Lung (tissue), 12 donors: ENCODE results near the gene HSD11B1L. TPM values are rescaled to one million over a fixed set of nuclear protein-coding genes. Genes with fewer than 3 reads are reported as not detected.
A peak's percentile ranks its signal among the peaks of the same experiment; 100 is the strongest.

Experiments used
- ATAC-seq: fragments of 200-7000 bp; cut with Tn5 transposase; one replicate; pipeline ENCODE4 v1.9.1; 2020; ENCODE audit warnings: moderate number of reproducible peaks; ENCODE audit not compliant: insufficient read depth, low FRiP score
- DNase-seq, 3 donors: peaks; one replicate each; pipeline ENCODE4 v3.0.0-alpha.2; 2013 to 2017
- H3K27ac ChIP-seq, 2 donors: one replicate each; pipeline ENCODE4 v1.5.1; 2013; ENCODE audit warnings: mild to moderate bottlenecking in 2 of 2, moderate library complexity in 2 of 2, control low read depth in 1 of 2, inconsistent platforms in 1 of 2, low read depth in 1 of 2, low read length in 1 of 2
- H3K27me3 ChIP-seq, 3 donors: one replicate each; pipeline ENCODE4 v1.5.1; 2013; ENCODE audit warnings: low read length in 2 of 3; ENCODE audit not compliant: control insufficient read depth in 3 of 3, insufficient read depth in 3 of 3
- H3K36me3 ChIP-seq, 4 donors: one replicate each; pipeline ENCODE4 v1.5.1; 2013; ENCODE audit warnings: low read length in 4 of 4, mild to moderate bottlenecking in 1 of 4, moderate library complexity in 1 of 4; ENCODE audit not compliant: control insufficient read depth in 4 of 4, insufficient read depth in 4 of 4
- H3K4me1 ChIP-seq, 5 donors: one replicate each; pipeline ENCODE4 v1.5.1; 2013; ENCODE audit warnings: low read length in 5 of 5, mild to moderate bottlenecking in 2 of 5, moderate library complexity in 1 of 5; ENCODE audit not compliant: control insufficient read depth in 5 of 5, insufficient read depth in 5 of 5
- H3K4me3 ChIP-seq: one replicate; pipeline ENCODE4 v1.5.1; 2013; ENCODE audit warnings: mild to moderate bottlenecking, control low read depth, moderate library complexity
- H3K9ac ChIP-seq, 2 donors: one replicate each; pipeline ENCODE4 v1.5.1; 2013; ENCODE audit warnings: low read length in 2 of 2, control low read depth in 1 of 2; ENCODE audit not compliant: insufficient read depth in 1 of 2
- H3K9me3 ChIP-seq, 4 donors: one replicate each; pipeline ENCODE4 v1.5.1; 2013; ENCODE audit warnings: low read length in 3 of 4, mild to moderate bottlenecking in 1 of 4, moderate library complexity in 1 of 4; ENCODE audit not compliant: control insufficient read depth in 4 of 4, insufficient read depth in 3 of 4
- WGBS, 2 donors: extraction: QIAGEN DNeasy Blood & Tissue Kit; methylation state at CpG; one replicate each; pipeline ENCODE4 v1.1.7; 2013; 5-methylcytosine and 5-hydroxymethylcytosine counted together
- polyA plus RNA-seq, 2 donors: library from polyadenylated mRNA; stranded (reverse); fragments of 200-250 nt; gene quantifications; one replicate each; pipeline ENCODE4 v1.2.1, GENCODE V29; 2013
- total RNA-seq, 2 donors: library from RNA; depleted of rRNA in 1 of 2; stranded (reverse); fragments of >200 nt in 1 of 2; gene quantifications; one replicate each; pipeline ENCODE4 v1.2.1, GENCODE V29; 2014 to 2021
- TF ChIP-seq, protein P1 (sequence below): IDR thresholded peaks from 2 replicates; pipeline ENCODE4 v1.5.1; 2012; ENCODE audit warnings: mild to moderate bottlenecking; ENCODE audit errors: control extremely low read depth, extremely low read depth
- donor health status: control.
- donor health status: control.
- donor health status: Bipolar disorder and iron deficiency.
- donor health status: healthy.
- donor health status: DM: yes; HTN: yes; CAD: no.

The HSD11B1L gene
- total and polyA plus RNA-seq, 4 donors: 7.5 to 12.2 (median 9.2) TPM

DNA sequence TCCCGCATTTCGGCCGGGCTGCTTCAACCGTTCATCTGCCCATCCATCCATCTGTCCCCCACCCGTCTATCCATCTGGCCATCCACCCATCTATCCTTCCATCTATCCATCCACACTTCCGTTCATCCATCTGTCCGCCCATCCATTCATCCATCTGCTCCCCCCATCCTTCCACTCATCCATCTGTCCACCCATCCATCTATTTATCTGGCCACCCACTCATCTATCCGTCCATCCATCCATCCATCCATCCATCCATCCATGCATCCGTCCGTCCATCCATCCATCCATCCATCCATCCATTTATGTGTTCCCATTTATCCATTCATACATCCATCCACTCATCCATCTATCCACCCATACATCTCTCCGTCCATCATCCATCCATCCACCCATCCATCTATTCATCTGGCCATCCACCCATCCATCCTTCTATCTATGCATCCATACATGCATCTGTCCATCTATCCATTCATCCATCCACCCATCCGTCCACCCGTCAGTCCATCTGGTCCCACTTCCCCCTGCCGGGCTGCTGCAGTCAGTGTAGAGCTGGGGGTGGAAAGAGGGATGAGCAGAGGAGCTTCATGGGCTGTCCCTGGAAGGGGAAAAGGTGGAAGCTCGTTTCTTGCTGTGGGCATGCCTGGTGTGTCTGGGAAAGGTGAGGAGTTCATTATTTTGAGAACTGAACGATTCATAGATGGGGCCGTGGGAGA, 722 bp downstream of the HSD11B1L start:
- 65% methylated on average over 17 of the region's 17 CpGs for WGBS, 2 donors
- Histone ChIP-seq H3K36me3 (peaks cover 0 to 7% (median 0%) of the 10 kb centered on the region in 4 donors), H3K4me1 (peaks cover 0 to 11% (median 6%) of the 10 kb centered on the region in 5 donors), H3K4me3 (peak overlapping the region; percentile 46), H3K27me3 (no peaks in the 10 kb centered on the region), H3K27ac (no peak overlapping the region), H3K9ac (peak overlapping the region; percentile 46 to 56), H3K9me3 (no peaks in the 10 kb centered on the region)
- TF ChIP-seq, protein P1, sequence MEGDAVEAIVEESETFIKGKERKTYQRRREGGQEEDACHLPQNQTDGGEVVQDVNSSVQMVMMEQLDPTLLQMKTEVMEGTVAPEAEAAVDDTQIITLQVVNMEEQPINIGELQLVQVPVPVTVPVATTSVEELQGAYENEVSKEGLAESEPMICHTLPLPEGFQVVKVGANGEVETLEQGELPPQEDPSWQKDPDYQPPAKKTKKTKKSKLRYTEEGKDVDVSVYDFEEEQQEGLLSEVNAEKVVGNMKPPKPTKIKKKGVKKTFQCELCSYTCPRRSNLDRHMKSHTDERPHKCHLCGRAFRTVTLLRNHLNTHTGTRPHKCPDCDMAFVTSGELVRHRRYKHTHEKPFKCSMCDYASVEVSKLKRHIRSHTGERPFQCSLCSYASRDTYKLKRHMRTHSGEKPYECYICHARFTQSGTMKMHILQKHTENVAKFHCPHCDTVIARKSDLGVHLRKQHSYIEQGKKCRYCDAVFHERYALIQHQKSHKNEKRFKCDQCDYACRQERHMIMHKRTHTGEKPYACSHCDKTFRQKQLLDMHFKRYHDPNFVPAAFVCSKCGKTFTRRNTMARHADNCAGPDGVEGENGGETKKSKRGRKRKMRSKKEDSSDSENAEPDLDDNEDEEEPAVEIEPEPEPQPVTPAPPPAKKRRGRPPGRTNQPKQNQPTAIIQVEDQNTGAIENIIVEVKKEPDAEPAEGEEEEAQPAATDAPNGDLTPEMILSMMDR: no peak
- no peak for DNase-seq
- ATAC-seq: no peak

- peaks cover 0 to 7% (median 0%) of the 10 kb centered on the region in 4 donors for H3K36me3 ChIP-seq
- TF ChIP-seq, protein P1: no peak
- ATAC-seq (no peak), DNase-seq (no peak)
- H3K9me3 ChIP-seq: no peaks in the 10 kb centered on the region
- WGBS, 2 donors: 86 to 93% methylated on average over 3 of the region's 3 CpGs
- peaks cover 0 to 11% (median 6%) of the 10 kb centered on the region in 5 donors for H3K4me1 ChIP-seq
- no peaks in the 10 kb centered on the region for H3K27me3 ChIP-seq
- no peak overlapping the region for H3K4me3 ChIP-seq
- no peak overlapping the region for H3K9ac ChIP-seq
- no peak overlapping the region for H3K27ac ChIP-seq
Observed at GRCh38 chr19:5682107-5682482, 1.3 kb downstream of the HSD11B1L start.

- TF ChIP-seq, protein P1: no peak
- ATAC-seq: no peak
- Histone ChIP-seq H3K27me3 (no peaks in the 10 kb centered on the region), H3K9me3 (no peaks in the 10 kb centered on the region), H3K4me1 (peaks cover 0 to 15% (median 6%) of the 10 kb centered on the region in 5 donors), H3K36me3 (peaks cover 0 to 2% (median 0%) of the 10 kb centered on the region in 4 donors), H3K9ac (no peak overlapping the region), H3K27ac (no peak overlapping the region), H3K4me3 (no peak overlapping the region)
- no peak for DNase-seq
- WGBS, 2 donors: 94 to 97% methylated on average over 10 of the region's 10 CpGs
Observed at GRCh38 chr19:5683177-5683886, 2.5 kb downstream of the HSD11B1L start.
